Cardiac muscle cell (in vitro differentiated cells and primary cell): ENCODE results near the gene LARGE1. TPM values are rescaled to one million over a fixed set of nuclear protein-coding genes. Genes with fewer than 3 reads are reported as not detected.

Experiments used
- DNase-seq, 2 donors: peaks; one replicate each; pipeline versions ENCODE4 v3.0.0 to v3.0.0-alpha.2; 2010 to 2017; ENCODE audit warnings: low read depth in 1 of 2, low spot score in 1 of 2
- H3K27ac ChIP-seq: fragments of 200-600 bp; sonication (generic); 2 replicates; pipeline ENCODE4 v1.5.1; 2016
- H3K27me3 ChIP-seq: fragments of 200-600 bp; sonication (generic); 2 replicates; pipeline ENCODE4 v1.6.0; 2016; ENCODE audit warnings: control low read depth
- H3K36me3 ChIP-seq: fragments of 200-600 bp; sonication (generic); 2 replicates; pipeline ENCODE4 v1.5.1; 2016; ENCODE audit warnings: control low read depth
- H3K4me1 ChIP-seq: fragments of 200-600 bp; sonication (generic); 2 replicates; pipeline ENCODE4 v1.8.1; 2017; ENCODE audit warnings: low read depth, mild to moderate bottlenecking, mixed run types
- H3K4me3 ChIP-seq: fragments of 200-600 bp; sonication (generic); 2 replicates; pipeline ENCODE4 v1.5.1; 2016; ENCODE audit warnings: mild to moderate bottlenecking
- H3K9me3 ChIP-seq: fragments of 200-600 bp; sonication (generic); 2 replicates; pipeline ENCODE4 v1.5.1; 2017; ENCODE audit warnings: low read depth, mild to moderate bottlenecking, control low read depth
- CTCF ChIP-seq: IDR thresholded peaks from 2 replicates; pipeline ENCODE4 v1.5.1; 2012; ENCODE audit warnings: low read depth, mild to moderate bottlenecking, low read length
- polyA plus RNA-seq: library from polyadenylated mRNA; unstranded; fragments of >200 nt; fragmentation: Nextera tagmentation; extraction: Ambion mirVana; gene quantifications from 2 replicates; pipeline ENCODE4 v1.2.1, GENCODE V29; 2016
- total RNA-seq: library from RNA; depleted of rRNA; stranded (reverse); fragments of >200 nt; gene quantifications from 2 replicates; pipeline ENCODE4 v1.2.3, GENCODE V29; 2016

Gene LARGE1
- total and polyA plus RNA-seq, 2 experiments from 2014 or later = 18.4 to 34.3 TPM

GRCh38 chr22:33654173-33654895 lies 265.9 kb downstream of the LARGE1 start:
- Histone ChIP-seq H3K4me1 (peaks cover 3% of the 10 kb centered on the region), H3K36me3 (peaks cover 4% of the 10 kb centered on the region), H3K4me3 (no peak overlapping the region), H3K9me3 (no peaks in the 10 kb centered on the region), H3K27ac (no peak overlapping the region), H3K27me3 (no peaks in the 10 kb centered on the region)
- DNase-seq = no peak
- no peak for TF ChIP-seq CTCF

GRCh38 chr22:33653532-33654063 lies 266.7 kb downstream of the LARGE1 start:
- DNase-seq = no peak
- H3K27me3 ChIP-seq = no peaks in the 10 kb centered on the region
- H3K9me3 ChIP-seq = no peaks in the 10 kb centered on the region
- peaks cover 4% of the 10 kb centered on the region for H3K36me3 ChIP-seq
- H3K27ac ChIP-seq = no peak overlapping the region
- TF ChIP-seq CTCF = no peak
- H3K4me1 ChIP-seq = no peaks in the 10 kb centered on the region
- H3K4me3 ChIP-seq = no peak overlapping the region

GRCh38 chr22:33652615-33653014 lies 267.7 kb downstream of the LARGE1 start:
- H3K27ac ChIP-seq = no peak overlapping the region
- no peak overlapping the region for H3K4me3 ChIP-seq
- H3K4me1 ChIP-seq = no peaks in the 10 kb centered on the region
- H3K27me3 ChIP-seq = no peaks in the 10 kb centered on the region
- no peak for TF ChIP-seq CTCF
- H3K36me3 ChIP-seq = peaks cover 4% of the 10 kb centered on the region
- no peak for DNase-seq
- no peaks in the 10 kb centered on the region for H3K9me3 ChIP-seq

GRCh38 chr22:33650244-33650643 lies 270.0 kb downstream of the LARGE1 start:
- Histone ChIP-seq H3K9me3 (no peaks in the 10 kb centered on the region), H3K36me3 (peaks cover 4% of the 10 kb centered on the region), H3K27ac (no peak overlapping the region), H3K4me3 (no peak overlapping the region), H3K27me3 (no peaks in the 10 kb centered on the region), H3K4me1 (no peaks in the 10 kb centered on the region)
- no peak for DNase-seq
- no peak for TF ChIP-seq CTCF

- H3K27ac ChIP-seq = no peak overlapping the region
- H3K4me3 ChIP-seq = no peak overlapping the region
- no peaks in the 10 kb centered on the region for H3K27me3 ChIP-seq
- no peaks in the 10 kb centered on the region for H3K9me3 ChIP-seq
- no peak for DNase-seq
- H3K36me3 ChIP-seq = peaks cover 4% of the 10 kb centered on the region
- TF ChIP-seq CTCF = no peak
- no peaks in the 10 kb centered on the region for H3K4me1 ChIP-seq
Measured at GRCh38 chr22:33648478-33648877, 271.8 kb downstream of the LARGE1 start.
